Measurements from ENCODE around the gene CCNK. TPM values are rescaled to one million over a fixed set of nuclear protein-coding genes. Genes with fewer than 3 reads are reported as not detected.

CCNK gene
- 10 to 100 TPM; 42.6 to 49.0 (median 45.6) TPM for polyA plus RNA-seq (ENCODE audit: insufficient read length in 4 of 4)

GRCh38 chr14:99480917-99481744, at the start of gene CCNK:
Gene CCNK (plus strand): TSS chr14:99481409. CDS start chr14:99492678, 11,269 bp downstream.
- peak; percentile 97 to 100 (median 99) for DNase-seq (ENCODE audit: low read depth in 4 of 4, low spot score in 2 of 4)

GRCh38 chr14:99431986-99432385, 49.2 kb upstream of the CCNK start:
- DNase-seq (ENCODE audit: low read depth in 4 of 4, low spot score in 2 of 4), result peak in 1 of 4 donors; percentile 25

GRCh38 chr14:99432485-99432884, 48.7 kb upstream of the CCNK start:
- no peak for DNase-seq (ENCODE audit: low read depth in 4 of 4, low spot score in 2 of 4)

GRCh38 chr14:99435327-99435726, 45.9 kb upstream of the CCNK start:
- no peak for DNase-seq (ENCODE audit: low read depth in 4 of 4, low spot score in 2 of 4)

- DNase-seq (ENCODE audit: low read depth in 4 of 4, low spot score in 2 of 4), result no peak
Measured at GRCh38 chr14:99436247-99437180, 44.7 kb upstream of the CCNK start.

GRCh38 chr14:99437706-99438105, 43.5 kb upstream of the CCNK start:
- DNase-seq (ENCODE audit: low read depth in 4 of 4, low spot score in 2 of 4), result no peak

- DNase-seq (ENCODE audit: low read depth in 4 of 4, low spot score in 2 of 4), result no peak
Measured at GRCh38 chr14:99440278-99440677, 40.9 kb upstream of the CCNK start.

GRCh38 chr14:99441157-99441870, 39.9 kb upstream of the CCNK start:
- DNase-seq (ENCODE audit: low read depth in 4 of 4, low spot score in 2 of 4), result no peak

GRCh38 chr14:99441918-99442317, 39.3 kb upstream of the CCNK start:
- no peak for DNase-seq (ENCODE audit: low read depth in 4 of 4, low spot score in 2 of 4)

- no peak for DNase-seq (ENCODE audit: low read depth in 4 of 4, low spot score in 2 of 4)
Measured at GRCh38 chr14:99445931-99446330, 35.3 kb upstream of the CCNK start.

GRCh38 chr14:99447739-99448138, 33.5 kb upstream of the CCNK start:
- no peak for DNase-seq (ENCODE audit: low read depth in 4 of 4, low spot score in 2 of 4)

- DNase-seq (ENCODE audit: low read depth in 4 of 4, low spot score in 2 of 4), result no peak
Measured at GRCh38 chr14:99450266-99450665, 30.9 kb upstream of the CCNK start.

- DNase-seq (ENCODE audit: low read depth in 4 of 4, low spot score in 2 of 4), result no peak
Measured at GRCh38 chr14:99451234-99451633, 30.0 kb upstream of the CCNK start.

GRCh38 chr14:99452968-99453367, 28.2 kb upstream of the CCNK start:
- no peak for DNase-seq (ENCODE audit: low read depth in 4 of 4, low spot score in 2 of 4)

- no peak for DNase-seq (ENCODE audit: low read depth in 4 of 4, low spot score in 2 of 4)
Measured at GRCh38 chr14:99454246-99454645, 27.0 kb upstream of the CCNK start.

GRCh38 chr14:99459481-99460100, 21.6 kb upstream of the CCNK start:
- no peak for DNase-seq (ENCODE audit: low read depth in 4 of 4, low spot score in 2 of 4)

GRCh38 chr14:99460793-99461192, 20.4 kb upstream of the CCNK start:
- no peak for DNase-seq (ENCODE audit: low read depth in 4 of 4, low spot score in 2 of 4)

- no peak for DNase-seq (ENCODE audit: low read depth in 4 of 4, low spot score in 2 of 4)
Measured at GRCh38 chr14:99461411-99462085, 19.7 kb upstream of the CCNK start.

- no peak for DNase-seq (ENCODE audit: low read depth in 4 of 4, low spot score in 2 of 4)
Measured at GRCh38 chr14:99462210-99462609, 19.0 kb upstream of the CCNK start.

- DNase-seq (ENCODE audit: low read depth in 4 of 4, low spot score in 2 of 4), result no peak
Measured at GRCh38 chr14:99463974-99464373, 17.2 kb upstream of the CCNK start.
